HG02981 (cell line): ENCODE results near the gene PGBD5.

ENCODE experiments used
- ATAC-seq: cut with Tn5 transposase; IDR thresholded peaks from one replicate; pipeline ENCODE4 v1.9.1; 2021; ENCODE audit warnings: mild to moderate bottlenecking, moderate library complexity; ENCODE audit not compliant: unreplicated experiment

Gene PGBD5

DNA sequence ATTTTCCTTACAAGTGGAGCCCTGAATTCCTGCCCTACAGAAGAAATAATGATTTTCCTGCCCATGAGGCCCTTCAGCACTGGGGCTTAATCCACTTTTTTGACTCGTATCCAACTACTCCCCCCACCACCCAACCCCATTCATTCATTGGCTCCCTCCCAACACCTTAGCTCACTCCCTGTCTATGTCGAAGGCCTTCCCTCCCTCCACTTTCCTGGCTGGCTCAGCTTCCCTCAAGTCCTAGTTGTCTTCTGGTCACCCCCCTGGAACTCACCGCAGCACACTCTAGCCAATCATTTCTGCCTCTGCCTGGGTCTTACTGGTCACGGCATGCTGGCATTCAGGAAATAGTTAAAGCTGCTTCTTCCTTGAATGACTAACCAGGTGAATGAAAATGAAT, 118.9 kb downstream of the PGBD5 start:
- ATAC-seq: no peak

DNA sequence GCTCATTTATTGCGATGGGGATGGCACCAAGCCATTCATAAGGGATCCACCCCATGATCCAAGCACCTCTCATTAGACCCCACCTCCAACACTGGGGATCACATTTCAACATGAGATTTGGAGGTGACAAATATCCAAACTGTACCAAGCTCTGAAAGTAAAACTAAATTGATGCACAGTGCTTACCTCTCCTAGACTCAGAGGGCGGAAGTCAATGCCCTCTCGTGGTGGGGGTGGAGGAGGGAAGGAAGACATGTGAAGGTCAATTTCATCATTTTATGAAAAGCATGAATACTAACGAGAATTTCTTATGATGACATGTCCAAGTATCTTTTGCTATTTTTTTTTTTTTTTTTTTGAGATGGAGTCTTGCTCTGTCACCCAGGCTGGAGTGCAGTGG, 120.0 kb downstream of the PGBD5 start:
- ATAC-seq: peak; percentile 78

DNA sequence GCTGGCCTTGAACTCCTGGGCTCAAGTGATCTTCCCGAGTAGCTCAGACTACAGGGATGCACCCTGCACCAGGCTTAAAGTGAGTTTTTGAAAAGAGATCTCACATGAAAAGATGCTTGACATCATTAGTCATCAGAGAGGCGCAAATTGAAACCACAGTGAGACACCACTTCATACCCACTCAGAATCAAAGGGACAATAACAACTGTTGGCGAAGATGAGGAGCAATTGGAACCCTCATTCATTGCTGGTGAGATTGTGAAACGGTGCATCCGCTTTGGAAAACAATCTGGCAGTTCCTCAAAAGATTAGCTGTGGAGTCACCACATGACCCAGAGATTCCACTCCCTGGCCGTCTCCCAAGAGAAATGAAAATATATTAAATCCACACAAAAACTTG, 122.3 kb downstream of the PGBD5 start:
- no peak for ATAC-seq

DNA sequence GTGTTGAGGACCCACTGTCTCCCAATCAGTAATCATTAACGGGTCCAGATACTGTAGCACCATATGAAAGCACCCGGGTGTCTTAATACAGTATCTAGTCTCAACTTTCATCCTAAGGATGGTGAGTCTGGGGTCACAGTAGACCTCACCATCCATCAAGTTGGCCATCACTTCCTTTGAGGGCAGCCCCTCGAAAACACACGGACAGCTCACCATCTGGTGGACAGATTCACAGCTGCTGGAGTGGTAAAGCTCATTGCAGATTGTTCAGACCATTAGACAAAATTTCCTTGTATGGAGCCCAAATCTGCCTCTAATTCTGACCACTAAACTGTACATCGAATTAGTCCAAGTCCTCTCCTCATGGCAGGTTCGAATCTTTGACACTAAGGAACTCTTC, 123.1 kb downstream of the PGBD5 start:
- ATAC-seq: no peak

DNA sequence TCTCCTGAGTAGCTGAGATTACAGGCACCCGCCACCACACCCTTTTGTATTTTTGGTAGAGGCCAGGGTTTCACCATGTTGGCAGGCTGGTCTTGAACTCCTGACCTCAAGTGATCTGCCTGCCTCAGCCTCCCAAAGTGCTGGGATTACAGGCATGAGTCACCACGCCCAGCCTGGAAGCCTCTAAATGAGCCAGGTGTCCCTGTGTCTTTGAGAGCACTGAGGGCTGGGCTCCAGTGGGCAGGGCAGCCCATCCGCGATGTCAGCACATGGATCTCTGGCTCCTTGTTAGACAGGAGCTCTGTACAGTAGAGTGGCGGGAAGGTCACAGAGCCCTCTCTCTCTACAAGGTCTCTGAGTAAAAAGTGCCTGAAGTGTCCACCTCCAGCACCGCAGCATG, 124.3 kb downstream of the PGBD5 start:
- no peak for ATAC-seq

DNA sequence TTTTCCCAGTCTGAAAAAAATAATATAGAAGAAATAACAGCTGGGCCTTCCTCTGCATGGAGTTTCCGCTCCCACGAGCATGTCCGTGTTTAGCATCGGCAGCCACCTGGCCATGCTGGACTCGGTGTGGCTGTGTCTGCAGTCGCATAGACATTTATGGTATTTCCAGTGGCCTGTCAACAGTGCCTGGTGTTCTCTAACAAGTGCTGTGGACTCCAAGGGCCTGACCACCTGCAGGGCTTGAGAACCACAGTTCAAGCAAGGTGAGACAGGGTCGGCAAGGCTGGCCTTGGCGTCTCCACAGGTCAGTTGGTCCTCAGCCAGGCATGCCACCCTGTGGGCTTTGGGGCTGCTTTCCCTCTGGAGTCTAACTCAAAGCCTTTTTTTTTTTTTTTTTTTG, 124.8 kb downstream of the PGBD5 start:
- ATAC-seq: no peak

DNA sequence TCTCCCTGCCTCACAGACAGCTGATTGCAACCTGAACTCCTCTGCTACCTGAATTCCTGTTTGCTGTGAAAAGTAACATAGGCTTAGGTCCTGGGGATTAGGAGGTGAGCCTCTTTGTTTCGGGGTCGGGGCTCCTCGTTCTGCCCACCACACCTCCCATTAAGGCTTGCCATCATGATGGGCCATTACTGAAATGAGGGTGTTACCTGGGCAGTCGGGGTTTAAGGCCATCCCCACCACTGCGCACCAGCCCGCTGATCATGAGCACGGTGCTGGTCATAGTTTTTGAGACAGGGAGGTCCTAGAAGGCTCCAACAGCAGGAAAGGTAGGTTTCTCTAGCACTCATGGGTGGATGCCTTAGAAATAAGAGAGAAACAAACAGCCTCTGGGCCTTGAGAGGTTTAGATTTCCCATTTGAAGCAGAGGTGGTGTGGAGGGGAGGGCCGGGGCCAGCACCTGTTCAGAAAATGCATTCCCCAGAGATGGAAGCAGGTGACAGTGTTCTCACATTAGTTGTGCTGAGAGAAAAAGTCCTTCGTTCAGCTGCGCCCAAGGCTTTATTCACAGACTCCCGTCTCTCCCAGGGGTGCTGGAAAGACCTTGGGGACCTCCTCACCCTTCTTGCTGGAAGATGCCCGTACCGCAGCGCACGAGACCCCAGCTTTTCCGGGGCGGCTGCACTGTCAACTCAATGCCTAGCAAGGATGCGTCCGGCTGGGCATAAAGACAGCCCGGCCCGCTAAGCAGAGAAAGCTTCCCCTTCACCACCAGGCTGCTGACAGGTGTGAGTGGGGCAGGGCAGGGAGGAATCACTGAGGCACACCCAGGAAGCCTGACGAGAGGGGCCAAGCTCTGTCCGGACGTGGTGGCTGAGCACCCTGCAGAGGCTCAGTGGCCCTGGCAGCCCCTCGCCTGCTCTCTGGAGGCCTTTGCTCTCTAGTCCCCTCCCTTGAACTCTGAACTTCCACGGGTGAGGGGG, 125.5 kb downstream of the PGBD5 start:
- no peak for ATAC-seq

DNA sequence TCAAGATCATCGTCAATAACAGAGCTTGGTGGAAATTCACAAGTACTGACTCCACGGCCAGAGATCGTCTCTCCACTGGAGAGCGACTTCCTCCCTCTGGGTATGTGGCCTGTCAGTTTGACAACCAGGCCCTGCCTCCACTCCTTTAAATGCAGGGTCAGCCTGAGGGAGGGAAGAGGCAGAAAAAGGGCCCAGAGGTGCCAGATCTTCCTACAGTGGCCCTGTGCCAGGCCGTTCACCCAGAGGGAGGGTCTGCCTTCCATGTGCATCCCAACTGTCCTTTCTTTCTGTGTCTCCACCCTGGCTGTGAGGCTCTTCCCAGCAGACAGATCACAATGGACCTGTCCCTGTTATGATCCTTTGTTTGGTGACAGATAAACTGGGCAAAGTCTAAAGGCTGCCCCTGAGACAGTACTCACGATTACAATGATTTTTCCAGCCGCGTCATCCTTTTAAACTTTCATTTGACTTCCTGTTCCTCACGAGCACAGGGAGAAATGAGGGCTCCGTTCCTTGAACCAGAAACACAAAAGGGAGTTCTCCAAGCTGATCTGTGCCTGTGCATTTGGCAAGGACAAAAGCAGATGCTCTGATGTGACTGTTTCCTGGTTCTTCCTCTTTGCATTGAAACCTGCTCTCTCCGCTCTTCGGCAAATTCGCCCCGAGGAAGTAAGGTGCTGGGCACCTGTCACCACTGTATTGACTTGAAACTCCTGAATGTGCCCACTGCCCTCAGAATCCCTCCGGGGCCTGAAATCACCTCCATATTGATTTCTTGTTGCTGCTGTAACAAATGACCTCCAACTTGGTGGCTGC, 126.7 kb downstream of the PGBD5 start:
- ATAC-seq: no peak

DNA sequence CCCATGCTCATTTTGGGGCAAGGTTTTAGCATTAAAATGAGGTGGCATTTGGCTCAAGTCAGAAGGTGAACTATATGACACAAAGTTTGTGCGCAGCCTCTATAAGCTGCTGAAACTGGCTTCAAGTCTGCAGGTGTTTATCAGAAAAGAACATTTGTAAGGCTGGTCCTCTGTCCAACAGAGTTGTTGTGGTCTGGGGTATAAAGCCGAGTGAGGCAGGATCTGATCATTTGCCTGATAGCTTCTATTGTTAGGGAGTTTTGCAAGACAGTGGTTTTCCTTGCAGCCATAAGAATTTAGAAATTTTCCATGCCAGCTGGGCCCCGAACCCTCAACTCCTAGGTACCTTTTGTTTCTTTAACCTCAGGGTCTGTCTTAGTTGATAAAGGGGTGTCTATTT, 130.8 kb downstream of the PGBD5 start:
- no peak for ATAC-seq

DNA sequence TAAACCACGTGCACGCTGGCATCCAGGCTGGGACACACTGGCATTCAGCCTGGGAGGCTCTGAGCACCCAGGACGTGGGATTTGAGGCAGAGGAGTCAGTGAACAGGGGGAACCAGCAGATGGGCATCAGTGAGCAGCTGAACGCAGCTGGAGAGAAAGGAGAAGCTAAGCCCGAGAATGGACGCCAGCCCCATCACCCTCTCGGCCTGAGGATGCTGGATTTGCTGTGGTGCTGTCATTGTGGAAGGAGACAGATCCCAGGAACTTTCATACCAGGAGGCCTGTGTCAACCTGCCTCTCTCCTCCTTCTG, 132.8 kb downstream of the PGBD5 start:
- no peak for ATAC-seq

DNA sequence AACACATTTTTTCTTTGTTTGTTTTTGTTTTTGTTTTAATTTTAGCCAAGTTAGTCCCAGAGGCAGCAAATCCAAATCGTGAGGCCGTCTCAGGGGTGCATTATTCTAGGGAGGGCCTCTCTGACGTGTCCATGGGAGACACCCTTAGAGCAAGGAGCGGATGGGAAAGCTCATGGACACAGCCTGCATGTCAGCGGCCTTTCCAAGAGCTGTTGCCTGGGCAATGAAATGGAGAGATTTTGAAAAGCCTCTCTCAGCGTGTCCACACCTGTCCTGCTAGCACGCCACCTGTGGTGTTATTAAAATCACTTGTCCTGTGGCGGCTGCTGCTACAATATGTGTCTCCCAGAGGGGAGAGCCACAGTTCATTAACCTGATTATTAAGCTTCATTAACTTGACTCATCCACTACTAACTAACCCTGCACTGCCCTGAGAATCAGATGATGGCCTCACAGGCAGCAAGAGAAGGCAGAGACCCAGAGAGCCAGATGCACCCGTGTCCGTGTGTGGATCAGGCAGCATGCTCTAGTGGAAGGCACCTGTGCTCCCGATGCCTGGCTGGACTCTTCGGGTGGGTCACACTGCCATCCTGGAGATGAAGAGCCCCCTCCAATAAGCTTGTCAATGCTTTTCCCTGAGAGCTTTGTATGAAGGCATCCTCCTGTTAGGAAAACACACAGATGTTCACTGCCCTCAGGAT, 133.3 kb downstream of the PGBD5 start:
- no peak for ATAC-seq

DNA sequence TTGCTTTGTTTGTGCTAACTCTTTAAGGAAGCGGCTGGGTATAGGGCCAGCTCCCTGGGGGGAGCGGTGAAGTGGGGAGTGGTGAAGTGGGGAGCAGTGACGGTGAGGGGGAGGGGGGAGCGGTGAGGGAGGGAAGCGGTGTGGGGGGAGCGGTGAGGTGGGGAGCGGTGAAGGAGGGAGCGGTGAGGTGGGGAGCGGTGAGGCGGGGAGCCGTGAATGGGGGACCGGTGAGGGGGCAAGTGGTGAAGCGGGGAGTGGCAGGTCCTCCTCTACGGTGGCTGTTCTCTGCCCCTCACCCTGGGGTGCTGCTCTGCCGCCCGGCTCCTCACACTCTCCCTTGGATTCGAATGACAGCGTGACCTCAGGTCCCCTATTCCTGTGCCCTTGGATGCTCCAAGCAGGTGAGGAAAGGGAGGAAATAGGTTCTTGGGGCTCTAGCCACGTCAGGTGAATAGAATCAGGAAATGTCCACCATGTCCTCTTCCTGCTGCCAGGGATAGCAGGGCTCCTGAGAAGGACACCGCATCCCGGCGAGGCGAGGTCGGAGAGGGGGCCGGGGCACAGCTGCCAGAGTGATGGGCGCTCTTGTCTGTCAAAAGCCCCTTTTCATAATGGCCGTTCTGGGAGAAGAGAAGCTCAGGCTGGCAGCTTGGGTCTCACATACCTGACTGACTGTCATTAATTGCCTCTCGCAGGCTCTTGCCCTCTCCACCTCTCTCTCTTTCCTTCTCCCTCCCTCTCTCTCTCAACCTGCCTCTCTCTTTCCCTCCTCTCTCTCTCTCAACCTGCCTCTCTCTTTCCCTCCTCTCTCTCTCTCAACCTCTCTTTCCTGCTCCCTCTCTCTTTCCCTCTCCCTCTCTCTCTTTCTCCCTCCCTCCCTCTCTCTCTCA, 134.2 kb downstream of the PGBD5 start:
- ATAC-seq: no peak

DNA sequence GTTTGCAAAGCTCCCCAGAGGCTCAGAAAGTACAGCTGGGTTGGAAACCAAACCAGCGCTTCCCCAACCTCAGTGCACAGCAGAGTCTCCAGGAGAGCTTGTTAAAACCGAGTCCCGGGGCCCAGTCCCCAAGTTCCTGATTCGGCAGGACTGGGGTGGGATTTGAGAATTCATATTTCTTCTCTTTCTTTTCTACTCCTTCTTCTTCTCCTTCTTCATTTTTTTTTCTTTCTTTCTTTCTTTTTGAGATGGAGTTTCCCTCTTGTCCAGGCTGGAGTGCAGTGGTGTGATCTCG, 136.8 kb downstream of the PGBD5 start:
- no peak for ATAC-seq

DNA sequence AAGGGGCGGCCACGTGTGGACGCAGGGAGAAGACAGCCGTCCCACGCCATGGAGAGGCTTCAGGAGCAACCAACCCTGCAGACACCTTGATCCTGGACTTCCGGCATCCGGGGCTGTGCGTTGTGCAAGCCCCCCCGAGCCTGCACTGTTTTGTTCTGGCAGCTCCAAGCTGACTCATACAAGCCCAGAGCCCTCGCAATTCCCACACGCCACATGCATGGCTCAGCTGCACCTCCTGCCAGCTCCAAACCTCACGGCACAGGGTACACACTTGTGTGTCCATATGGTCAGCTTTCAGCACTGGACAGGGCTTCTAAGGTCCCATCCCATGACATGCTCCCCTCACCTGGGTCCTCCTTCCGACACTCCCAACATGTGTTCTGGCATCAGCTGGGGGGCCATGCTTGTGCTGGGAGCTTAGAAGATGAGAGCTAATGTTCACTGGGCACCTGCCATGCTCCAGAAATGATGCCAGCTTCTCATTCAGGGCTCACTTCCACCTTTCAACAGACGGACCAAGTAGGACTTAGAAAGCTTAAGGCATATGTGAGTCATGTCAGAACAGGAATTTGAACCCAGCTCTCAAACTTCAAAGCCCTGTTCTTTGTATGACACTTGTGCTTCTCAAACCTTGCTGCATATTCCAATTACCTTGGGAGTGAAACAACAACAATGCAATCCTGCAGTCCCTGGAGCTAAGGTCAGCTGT, 137.3 kb downstream of the PGBD5 start:
- ATAC-seq: no peak

DNA sequence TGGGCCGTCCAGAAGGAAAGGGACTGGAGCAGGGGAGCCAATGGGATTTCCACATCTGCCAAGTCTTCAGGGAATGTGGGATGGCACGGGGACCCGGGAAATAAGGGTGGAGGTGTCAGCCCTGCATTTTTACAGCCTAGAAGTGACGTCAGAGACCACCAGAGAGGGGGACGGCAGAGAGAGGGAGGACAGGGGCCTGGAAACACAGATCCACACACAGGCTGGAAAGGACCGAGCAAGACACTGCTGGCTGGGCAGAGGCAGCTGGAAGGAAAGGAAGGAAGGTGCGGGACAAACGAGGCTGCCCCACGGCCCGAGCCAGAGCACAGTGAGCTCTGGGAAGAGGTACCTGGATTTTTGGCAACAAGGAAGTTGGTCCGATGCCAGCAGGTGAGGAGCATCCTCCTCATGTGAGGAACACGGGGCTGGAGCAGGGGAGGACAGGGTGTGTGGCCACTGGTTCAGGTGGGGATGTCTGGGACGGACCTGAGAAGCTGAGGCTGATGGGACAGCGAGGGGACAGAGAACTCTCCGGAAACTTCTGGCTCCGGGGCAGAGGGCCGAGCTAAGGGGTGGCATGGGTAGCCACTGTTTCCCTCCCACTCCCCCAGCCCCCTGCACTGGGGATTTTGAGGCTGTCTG, 138.3 kb downstream of the PGBD5 start:
- no peak for ATAC-seq

DNA sequence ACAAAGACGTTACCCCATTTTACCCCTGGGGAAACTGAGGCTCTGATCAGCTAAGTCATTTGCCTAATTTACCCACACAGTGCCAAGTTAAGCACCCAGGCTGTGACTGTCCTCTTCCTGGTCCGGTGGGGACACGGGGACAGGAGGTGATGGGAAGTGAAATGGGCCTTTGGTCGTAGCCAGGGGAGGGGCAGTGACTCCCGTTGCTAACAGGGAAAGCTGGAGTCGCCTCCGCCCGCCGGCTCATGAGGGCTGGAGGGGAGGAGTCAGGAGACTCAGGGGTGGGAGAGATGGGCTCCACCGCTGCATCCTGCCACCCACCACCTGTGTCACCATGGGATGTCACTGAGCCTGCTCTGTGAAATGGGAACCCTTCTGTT, 139.3 kb downstream of the PGBD5 start:
- ATAC-seq: no peak

DNA sequence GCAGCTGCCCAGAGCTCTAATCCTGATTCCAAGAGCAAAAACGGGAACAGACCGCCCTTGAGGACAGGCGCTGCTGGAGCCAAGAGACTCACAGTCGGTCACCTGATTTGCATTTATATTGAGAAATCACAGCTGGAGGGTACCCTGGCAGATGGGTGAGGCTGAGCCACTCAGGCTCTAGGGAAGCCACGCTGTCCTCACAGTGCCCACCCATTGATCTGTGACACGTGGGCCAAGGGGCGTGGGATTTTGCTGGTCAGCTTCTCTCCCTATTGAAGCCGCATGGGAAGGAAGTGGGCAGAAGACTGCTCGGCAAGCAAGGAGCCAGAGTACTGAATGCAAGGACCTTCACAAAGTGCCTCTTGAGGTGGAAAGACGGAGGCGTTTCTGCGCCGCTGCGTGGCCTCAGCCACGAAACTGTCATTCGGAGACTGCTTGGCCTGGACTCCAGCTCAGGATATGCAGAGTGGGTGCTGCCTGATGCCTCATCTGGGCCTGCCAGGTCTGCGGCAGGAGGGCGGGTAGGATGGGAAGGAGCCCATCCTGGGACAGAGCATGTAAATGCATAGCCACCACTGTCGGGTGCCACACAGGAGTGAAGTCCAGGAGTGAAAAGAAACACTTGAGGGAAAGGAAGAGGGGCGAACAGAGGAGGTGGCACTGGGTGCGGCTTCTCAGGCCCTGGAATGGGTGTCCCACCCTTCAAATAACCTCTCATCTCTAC, 139.8 kb downstream of the PGBD5 start:
- no peak for ATAC-seq

DNA sequence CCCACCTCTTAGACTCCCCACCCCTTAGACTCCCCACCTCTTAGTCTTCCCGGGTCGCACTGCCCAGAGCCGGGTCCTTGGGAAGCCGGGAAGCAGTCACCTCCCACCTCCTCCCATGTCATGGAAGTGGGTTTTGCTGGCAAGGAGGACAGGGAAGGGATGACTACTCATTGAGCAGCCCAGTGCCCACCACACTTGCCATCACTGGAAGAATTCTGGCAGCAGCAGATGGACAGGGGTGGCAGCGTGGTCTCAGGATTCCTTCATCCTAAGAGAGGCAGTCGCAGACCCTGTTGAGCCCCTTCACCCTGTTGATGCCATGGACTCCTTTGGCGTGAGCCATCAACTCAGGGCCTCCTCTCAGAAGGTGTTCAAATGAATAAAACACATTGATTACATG, 140.8 kb downstream of the PGBD5 start:
- ATAC-seq: no peak

DNA sequence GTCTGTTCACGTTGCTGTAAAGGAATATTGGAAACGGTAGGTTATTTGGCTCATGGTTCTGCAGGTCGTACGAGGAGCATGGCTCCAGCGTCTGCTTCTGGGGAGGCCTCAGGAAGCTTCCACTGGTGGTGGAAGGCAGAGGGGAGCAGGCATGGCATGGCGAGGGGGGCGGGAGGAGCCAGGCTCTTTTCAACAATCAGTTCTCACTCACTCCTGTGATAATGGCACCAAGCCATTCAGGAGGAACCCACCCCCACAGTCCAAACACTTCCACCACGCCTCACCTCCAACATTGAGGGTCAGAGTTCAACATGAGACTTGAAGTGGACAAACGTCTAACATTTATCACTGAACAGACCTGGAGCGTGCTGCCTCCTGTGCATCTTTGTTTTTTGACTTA, 141.2 kb downstream of the PGBD5 start:
- ATAC-seq: no peak
